ELR (cell line): ENCODE data around the gene LRWD1.
"Not testable (repeated sequence)": the region's sequence is repeated elsewhere in the genome, so short reads cannot be mapped to it uniquely, and the experiment has no call there.

Experiments used
- DNase-seq: peaks from one replicate; pipeline ENCODE4 v3.0.0-alpha.2; 2015; ENCODE audit warnings: low read depth

LRWD1 gene

GRCh38 chr7:102444961-102445673, 19.7 kb upstream of the LRWD1 start:
- DNase-seq, result no peak

- DNase-seq, result no peak
Observed at GRCh38 chr7:102445674-102446071, 19.1 kb upstream of the LRWD1 start.

DNA sequence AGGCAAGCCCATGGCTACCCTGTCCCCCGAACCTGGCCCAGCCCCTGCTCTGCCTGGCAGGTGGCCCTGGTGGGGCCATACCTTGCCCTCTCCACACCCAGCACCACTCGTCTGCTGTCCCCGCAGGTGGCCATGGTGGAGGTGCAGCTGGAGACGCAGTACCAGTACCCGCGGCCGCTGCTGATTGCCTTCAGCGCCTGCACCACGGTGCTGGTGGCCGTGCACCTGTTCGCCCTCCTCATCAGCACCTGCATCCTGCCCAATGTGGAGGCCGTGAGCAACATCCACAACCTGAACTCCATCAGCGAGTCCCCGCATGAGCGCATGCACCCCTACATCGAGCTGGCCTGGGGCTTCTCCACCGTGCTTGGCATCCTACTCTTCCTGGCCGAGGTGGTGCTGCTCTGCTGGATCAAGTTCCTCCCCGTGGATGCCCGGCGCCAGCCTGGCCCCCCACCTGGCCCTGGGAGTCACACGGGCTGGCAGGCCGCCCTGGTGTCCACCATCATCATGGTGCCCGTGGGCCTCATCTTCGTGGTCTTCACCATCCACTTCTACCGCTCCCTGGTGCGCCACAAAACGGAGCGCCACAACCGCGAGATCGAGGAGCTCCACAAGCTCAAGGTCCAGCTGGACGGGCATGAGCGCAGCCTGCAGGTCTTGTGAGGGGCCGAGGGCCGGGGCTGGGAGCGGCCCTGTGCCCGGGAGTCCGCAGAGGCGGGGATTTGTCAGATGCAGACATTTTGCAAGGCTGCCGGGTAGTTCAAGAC, 18.2 kb upstream of the LRWD1 start:
- no peak for DNase-seq

DNA sequence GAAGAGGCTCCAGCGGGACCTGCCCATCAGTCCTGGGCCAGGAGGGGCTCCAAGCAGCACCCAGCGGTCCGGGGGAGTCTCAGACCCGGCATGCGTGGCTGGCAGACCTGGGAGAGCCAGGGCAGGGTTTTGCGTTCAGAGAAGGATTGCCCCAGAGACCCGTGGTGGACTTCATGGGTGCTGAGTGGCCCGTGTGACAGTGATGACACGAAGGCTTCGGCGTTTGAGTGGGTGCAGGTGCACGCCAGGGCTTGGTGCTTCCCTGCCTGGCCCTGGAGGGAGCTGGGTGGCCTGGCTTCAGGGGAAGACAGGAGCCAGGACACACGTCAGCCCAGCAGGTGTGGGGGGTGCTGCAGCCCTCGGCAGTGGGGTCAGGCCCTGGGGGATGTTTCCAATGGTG, 17.5 kb upstream of the LRWD1 start:
- DNase-seq, result no peak

DNA sequence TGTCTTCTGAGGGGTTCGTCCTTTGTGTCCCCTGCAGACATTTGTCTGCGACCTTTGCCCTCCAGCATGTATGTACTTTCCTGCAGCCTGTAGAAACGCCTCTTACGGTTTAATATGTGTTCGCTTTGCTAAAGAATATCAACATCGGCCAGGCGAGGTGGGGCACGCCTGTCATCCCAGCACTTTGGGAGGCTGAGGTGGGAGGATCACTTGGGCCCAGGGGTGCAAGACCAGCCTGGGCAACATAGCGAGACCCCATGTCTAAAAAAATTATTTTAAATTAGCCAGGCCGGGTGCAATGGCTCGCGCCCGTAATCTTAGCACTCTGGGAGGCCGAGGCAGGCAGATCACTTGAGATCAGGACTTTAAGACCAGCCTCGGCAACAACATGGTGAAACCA, 15.6 kb upstream of the LRWD1 start:
- DNase-seq, result no peak

DNA sequence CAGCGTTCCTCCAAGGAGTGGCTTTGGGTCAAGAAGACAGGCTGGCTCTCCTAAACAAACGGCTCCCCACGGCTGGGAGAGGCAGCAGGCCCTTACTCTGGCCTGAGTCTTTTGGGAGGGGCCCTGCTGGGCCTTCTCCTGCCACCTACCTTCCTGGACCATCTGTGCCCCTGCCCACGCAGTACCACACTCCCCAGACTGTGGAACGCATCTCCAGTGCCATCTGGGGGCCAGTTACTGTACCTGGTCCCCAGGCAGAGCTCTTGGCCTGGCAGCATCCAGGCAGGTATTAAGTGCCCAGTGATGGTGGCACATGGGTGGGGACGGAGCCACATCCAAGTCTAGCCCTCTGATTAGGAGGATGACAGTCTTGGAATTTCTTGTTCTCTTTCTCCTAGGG, 14.5 kb upstream of the LRWD1 start:
- DNase-seq, result peak; percentile 26

GRCh38 chr7:102451371-102452054, 13.3 kb upstream of the LRWD1 start:
- DNase-seq, result peak; percentile 61

DNA sequence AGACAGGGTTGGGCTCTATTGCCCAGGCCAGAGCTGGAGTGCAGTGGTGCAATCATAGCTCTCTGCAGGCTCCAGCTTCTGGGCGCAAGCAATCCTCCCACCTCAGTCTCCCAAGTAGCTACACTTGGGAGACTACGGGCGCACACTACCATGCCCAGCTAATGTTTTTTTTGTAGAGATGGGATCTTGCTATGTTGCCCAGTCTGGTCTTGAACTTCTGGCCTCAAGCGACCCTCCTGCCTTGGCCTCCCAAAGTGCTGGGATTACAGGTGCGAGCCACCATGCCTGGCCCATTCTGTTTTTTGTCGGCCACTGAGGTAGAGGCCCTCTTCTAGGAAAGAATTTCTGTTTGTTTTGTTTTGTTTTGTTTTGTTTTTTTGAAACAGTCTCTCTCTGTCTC, 12.3 kb upstream of the LRWD1 start:
- DNase-seq, result no peak

GRCh38 chr7:102453319-102453718, 11.5 kb upstream of the LRWD1 start:
- no peak for DNase-seq

DNA sequence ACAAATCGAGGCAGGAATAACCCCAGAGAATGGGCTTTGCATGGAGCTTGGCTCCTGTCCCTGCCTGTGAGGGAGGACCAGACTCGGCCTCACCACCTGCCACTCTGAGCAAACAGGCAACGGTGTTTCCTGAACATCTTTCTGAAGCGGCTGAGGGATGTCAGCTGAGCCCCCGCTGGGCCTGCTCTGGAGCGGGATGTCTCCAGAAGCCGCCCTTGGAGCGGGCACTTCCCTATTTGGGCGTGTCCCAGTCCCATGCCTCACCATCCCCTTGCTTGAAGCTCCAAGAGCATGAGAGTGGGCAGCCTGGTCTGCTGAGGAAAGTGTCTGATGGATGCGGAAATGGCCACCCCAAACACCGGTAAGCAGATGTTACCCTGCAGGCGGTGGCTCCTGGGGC, 10.3 kb upstream of the LRWD1 start:
- DNase-seq, result no peak

DNA sequence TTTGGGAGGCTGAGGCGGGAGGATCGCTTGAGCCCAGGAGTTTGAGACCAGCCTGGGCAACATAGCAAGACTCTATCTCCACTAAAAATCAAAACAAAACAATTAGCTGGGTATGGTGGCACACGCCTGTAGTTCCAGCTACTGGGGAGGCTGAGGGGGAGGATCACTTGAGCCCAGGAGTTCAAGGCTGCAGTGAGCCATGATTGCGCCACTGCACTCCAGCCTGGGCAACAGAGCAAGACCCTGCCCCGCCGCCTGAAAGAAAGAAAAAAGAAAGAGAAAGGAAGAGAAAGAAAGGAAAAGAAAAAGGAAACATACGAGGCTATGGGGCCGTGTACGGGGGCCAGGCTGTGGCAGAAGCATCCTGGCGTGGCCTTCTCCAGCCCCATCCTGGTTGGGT, 9.9 kb upstream of the LRWD1 start:
- DNase-seq, result not testable (repeated sequence)

- no peak for DNase-seq
Observed at GRCh38 chr7:102455596-102455995, 9.2 kb upstream of the LRWD1 start.

GRCh38 chr7:102456327-102456726, 8.5 kb upstream of the LRWD1 start:
- DNase-seq, result no peak

- no peak for DNase-seq
Observed at GRCh38 chr7:102457352-102457924, 7.3 kb upstream of the LRWD1 start.

DNA sequence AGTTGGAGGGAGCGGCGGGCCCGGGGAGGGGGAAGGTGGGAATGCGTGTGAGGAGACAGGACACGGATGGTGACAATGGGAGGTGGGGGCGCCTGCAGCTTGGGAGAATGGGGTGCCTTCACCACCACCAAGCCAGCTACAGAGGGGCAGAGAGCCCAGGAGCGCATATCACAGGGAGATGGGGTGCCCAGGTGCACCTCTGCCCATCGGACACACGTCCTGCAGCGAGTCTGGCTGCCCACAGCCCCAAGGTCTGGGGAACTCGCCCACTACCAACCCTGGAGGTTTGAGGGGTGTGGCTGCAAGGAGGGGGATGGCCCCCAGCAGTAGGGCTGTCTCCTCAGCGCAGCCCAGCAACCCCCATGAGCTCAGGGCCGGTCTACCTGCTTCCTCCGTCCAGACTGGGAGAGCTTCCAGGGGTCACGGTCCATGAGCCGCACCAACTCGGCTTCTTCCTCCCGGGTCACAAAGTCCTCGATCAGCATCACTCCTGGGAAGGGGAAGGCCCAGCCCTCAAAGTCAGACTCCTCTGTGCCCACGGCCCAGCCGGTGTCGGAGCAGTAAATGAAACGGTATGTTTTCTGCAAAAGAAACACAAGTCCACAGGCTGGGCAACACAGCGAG, 5.5 kb upstream of the LRWD1 start:
- no peak for DNase-seq

GRCh38 chr7:102460467-102460866, 4.3 kb upstream of the LRWD1 start:
- no peak for DNase-seq

GRCh38 chr7:102463841-102464576, 775 bp upstream of the LRWD1 start:
- peak; percentile 37 for DNase-seq

GRCh38 chr7:102466097-102466496, 1.3 kb downstream of the LRWD1 start:
- no peak for DNase-seq

- no peak for DNase-seq
Observed at GRCh38 chr7:102467581-102468477, 3.0 kb downstream of the LRWD1 start.
